SKM-1 (cell line): Measurements from ENCODE around the gene UBE2Q2.
"Not testable (repeated sequence)": the region's sequence is repeated elsewhere in the genome, so short reads cannot be mapped to it uniquely, and the experiment has no call there.

Experiments used
- DNase-seq: peaks from one replicate; lab custom pipeline; 2025; ENCODE audit not compliant: unreplicated experiment; lab: John Stamatoyannopoulos, UW

Gene UBE2Q2

DNA sequence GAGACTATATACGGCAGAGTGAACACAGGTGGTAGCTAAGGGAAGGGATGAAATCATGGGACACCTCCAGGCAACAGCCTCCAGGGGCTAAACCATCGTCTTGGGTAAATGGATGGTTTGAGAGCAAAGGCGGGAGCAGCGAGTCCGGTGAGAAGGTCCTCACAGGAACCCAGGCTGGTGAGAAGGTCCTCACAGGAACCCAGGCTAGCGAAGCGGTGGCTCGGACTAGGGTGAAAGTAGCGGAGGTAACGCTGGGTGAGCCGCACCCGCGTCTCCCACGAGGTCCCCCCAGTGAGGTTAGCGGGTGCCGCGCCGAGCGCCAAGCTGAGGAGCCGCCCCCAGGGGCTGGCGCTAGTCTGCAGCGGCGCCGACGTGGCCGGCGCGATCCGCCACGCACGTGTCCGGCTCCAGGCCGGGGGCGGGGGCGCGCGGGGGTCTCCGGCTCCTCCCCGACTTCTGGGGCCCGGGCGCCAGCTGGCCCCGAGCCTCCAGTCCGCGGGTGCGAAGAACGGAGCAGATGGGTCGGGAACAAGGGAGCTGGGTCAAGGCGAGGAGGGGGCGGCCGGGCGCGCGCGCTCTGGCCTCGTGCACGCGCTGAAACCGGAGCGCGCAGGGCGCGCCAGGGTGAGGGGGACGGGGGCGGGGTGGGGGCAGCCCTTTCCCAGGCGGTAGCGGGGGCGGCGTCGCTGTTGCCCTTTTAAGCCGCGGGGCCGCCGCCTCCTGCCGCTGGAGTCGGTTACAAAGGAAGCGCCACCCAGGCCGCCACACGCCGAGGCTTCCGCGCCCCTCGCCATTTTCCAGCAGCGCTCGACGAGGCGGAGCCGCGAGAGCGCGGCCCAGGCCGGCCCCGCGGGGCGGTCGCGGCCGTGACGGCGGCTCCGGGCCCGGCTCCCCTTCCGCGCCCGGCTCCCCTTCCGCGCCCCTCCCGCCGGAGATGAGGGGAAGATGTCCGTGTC, at the start of gene UBE2Q2:
Gene UBE2Q2 (plus strand): TSS at position 726 of the 956 bp plus-strand sequence. CDS start 220 bp downstream, at position 946.
- DNase-seq = no peak

DNA sequence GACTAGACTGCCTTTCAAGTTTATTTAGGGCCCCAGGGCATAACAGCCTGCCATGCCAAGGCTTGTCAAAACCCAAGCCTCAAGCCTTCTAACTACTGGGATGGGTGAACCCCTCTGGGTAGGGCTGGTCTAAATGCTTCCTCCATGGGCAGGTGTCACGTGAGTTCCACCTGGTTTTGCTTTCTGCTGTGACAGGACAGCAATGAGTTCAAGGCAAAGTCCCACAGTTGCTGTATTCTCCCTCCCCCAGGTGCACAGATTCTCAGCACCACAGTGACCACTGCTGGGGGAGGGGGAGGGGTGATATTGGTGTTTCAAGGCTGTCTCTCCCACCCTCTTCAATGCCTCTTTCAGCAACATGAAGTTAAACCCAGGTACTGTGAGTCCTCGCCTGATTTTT, 46.9 kb upstream of the UBE2Q2 start:
- DNase-seq = no peak

DNA sequence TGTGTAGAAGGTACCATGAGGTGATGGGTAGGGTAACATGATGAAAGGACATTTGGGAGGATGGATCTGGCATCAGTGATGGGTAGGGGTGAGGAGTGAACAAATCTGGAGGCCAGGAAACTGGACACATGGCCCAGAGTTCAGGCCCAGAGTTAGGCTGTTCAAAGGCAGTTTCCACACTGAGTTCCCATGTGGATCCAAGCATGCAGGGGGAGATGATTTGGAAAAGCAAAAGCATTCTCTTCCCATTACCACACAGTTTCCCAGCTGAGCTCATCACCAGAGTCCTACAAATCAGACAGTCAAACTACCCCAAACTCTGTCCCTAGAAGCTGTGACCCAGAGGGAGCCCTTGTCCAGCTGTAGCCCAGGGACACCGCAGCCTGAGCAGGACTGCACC, 46.1 kb upstream of the UBE2Q2 start:
- not testable (repeated sequence) for DNase-seq

DNA sequence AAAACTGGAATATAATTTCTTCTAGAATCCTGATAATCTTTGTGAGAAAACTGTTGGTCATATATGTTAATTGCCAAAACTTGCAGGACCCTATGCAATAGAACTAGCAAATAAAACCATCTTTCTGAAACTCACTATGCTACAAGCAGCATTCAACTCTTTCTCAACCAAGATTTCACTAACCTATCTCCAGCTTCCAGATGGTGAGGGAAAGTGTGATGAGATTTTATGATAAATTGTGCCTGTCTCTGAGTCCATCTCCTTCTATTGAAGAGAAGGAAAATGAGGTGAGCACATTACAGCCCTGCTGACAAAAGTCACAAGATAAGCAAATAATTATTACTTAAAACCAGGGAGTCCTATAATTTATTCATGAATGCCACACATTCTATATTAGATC, 44.1 kb upstream of the UBE2Q2 start:
- no peak for DNase-seq

DNA sequence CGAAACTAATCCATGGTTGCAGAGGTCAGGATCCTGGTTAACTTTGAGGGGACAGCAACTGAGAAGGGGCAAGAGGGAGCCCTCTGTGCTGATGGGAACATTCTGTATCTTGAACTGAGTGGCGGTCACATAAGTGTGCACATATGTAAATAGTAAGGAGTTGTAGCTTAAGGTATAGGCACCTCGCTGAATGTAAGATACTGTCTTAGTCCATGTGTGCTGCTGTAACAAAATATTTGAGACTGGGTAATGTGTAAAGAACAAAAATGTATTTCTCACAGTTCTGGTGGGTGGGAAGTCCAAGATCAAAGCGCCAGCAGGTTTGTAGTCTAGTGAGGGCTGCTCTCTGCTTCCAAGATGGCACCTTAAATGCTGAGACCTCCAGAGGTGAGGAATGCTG, 42.8 kb upstream of the UBE2Q2 start:
- DNase-seq = not testable (repeated sequence)

DNA sequence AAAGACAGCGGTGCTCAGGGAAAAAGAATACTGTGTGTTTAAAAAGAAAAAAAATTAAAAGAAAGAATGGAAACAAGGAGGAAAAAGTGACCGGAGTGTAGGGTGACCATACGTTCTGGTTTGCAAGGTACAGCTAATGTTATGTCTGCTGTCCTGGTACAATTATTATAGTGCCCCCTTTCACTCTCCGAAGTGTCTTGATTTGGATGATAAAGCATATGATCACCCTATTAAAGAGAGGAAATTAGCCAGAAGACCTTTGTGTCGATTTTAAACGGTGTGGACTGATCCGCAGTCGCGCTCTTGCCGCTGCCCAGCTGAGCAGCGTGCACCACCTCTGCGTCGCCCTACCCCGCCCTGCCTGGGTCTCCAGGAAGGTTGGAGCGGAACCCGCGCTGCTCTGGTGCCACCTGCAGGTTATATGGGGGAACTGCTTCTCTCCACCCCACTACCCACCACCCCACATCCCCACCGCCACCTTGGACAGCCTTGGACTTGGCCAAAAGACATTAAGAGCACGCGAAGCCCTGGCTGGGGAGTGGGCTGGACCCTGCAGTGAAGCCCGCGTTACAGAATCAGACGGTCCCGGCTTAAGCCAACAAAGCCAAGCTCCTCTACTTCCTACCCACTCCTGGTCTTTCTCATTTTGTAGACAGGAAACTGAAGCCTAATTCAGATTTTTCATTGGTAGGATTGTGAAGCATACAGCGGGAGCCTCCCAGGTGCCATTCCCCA, 41.2 kb upstream of the UBE2Q2 start:
- DNase-seq = peak; percentile 57

DNA sequence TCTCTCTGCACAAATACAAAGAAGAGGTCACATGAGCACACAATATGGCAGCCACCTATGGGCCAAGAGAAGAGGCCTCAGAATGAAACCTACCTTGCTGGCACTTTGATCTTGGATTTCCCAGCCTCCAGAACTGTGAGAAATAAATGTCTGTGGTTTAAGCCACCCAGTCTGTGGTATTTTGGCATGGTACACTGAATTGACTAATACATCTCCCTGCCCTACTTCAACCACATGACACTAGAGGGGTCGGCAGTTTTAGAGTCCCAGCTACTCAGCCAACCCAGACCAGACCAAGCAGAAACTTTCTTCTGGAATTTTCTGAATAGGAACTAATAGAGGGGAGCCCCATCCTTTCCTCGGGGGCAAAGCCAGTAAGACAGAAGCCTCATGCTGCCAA, 35.8 kb upstream of the UBE2Q2 start:
- DNase-seq = not testable (repeated sequence)

DNA sequence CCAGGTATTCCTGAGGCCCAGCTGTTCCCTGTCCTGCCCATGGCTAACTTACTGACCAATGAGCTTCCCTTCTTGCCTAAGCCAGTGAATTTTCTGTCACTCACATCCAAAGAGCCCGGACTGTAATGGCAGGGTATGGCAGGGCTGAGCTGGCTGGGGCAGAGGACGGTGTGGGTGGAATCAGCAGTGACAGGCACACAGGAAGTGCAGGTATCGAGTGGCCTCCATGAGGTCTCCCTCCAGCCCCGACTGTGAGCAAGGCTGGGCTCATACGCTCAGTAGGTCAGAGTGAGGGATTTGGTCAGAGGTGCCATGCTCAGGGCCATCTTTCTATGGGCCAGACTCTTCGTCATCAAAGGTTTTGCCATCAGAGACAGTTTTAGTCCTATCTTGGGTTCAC, 35.2 kb upstream of the UBE2Q2 start:
- not testable (repeated sequence) for DNase-seq

DNA sequence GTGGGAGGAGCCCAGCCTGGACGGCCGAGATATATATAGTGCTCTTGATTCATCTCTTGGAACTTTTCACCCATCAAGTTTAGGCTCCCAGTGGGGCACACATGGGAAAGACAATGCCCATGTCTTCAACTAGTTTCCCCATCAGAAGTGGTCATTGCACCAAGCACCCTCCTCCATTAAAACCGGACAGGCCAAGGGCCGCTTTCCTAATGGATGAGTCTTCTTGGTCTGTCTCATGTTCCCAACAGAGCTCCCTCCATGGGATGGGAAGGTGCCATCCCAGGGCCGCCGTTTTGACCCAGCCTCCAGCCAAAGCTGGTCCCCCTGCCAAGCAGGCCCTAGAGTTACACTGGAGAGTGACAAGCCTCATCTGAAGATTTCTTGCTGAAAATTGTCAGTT, 34.7 kb upstream of the UBE2Q2 start:
- DNase-seq = no peak

DNA sequence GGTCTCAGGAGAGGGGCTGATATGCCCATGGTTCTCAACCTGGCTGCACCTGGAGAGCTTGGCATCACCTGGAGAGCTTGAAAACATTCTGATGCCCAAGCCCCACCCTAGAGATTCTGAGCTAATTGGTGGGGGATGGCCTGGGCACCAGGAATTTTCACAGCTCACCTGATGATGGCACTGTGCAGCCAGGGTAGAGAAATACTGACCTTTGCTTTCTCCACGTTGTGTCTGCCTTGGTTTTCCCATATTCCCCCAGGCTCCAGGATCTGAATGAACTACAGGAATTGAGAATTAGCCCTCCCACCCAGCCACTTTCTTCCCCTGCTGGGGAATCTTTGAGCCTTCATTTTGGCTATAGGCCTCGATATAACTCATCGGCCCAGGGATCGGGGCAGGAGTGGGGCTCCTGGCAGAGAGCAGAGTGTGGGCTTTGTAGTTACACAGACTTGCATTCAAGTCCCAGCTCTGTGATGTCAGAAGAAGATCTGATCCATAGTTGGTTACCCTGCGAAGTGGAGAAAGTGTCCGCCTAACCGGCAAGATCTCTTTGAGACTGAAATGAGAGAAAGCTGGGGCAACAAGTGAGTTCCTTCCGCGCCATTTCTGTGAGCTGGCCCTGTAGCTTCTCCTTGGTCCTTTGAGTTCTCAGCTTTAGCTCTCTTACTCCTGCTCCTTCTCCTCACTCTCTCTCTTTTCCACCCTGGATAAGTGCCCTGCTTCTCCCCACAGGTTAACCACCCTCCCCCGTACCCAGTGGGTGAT, 33.1 kb upstream of the UBE2Q2 start:
- no peak for DNase-seq

DNA sequence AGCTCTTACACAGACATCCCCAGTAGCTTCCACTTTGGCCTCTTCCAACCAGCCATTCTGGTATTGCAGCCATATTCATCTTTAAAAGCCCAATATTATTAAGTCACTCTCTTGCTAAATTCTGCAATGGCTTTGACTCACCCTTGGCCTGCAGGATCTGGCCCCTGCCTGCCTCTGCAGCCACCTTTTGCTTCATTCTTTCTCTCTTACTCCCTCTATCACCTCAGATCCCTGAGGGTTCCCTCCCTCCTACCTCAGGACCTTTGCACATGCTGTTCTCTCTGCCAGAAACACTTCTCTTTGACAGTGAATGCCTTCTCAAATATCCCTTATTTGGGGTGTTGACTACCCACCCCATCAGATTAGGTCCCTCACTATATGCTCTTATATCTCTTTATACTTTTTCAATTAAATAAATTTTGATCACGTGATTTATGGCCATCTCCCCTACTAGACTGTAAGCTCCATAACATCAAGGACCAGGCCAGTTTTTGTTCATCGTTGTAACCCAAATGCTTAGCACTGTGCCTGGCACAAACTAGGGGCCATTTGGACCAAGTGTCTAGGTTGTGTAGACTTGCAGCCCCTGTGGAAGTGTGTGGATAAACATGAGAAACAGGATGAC, 32.3 kb upstream of the UBE2Q2 start:
- no peak for DNase-seq

DNA sequence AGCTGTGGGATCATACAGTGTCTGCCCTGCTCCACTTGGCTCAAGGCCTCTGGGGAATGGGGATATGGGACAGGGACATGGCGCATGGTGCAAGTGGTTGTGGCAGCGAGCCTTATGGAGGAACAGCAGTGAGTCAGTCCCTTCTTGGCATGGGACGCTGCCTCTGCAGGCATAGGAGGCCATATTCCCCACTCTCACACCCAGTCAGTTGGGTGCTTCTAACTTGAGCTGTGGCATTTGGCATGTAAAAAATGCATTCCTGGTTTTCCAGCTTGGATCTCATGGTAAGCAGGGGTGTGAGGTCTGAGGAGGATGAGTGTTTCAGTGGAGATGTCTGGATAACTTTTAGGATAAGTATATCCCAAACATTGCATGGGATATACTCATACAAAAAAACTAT, 31.6 kb upstream of the UBE2Q2 start:
- DNase-seq = no peak

DNA sequence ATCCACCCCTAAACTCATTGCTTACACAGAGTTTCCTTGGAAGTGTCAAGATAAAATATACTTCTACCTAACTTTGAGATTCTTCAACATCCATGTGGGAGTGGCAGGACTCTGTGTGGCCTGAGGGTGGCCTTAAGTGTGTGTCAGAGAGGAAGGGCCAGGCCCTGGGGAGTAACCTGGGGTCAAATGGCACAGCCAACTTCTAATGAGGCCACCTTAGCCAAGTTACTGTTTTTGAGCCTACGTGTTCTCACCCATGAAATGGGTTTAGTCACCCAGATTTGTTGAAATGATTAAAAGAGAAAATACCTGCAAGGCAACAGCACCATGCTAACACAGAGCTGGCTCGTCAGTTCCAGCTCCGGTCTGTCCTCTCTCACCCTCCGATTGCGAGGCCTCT, 28.5 kb upstream of the UBE2Q2 start:
- DNase-seq = no peak

DNA sequence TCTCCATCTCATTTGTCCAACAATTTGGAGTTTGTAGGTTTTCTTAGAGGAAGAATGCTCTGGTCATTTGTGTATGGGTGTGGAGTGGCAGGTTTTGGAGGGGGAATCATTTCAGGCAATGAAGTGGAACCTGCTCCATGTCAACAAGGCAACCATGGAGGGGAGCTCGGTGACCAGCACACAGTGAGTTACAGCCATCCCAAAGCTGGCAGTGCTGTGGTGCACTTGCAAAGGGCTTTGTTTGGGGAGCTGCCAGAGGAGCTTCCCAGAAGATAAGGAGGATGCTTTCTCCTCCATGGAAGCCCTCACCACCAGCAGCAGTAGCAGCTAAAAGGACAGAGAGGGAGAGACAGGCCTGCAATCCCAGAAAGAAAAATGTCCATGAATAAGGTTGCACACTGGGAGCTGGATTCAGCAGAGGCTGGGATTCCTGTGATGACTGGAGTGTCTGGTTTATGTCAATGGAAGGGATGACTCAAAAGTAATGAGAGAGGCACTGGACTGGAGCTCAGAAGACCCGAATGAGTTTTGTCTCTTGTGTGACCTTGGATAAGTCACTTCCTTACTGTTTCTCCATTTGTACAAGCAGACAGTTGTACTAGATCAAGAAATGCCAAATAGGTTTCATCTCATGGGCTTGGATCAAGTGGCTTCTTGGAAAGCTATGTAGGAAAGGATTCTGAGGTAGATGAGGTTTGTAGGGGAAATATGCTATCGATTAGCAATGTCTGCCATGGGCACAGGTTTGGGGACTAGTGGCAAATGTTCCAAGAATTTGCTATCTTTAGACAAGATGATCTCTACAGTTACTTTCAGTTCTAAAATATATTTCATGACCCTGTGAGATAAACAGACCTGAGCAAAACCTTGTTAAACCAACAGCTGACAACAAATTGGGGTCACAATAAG, 27.2 kb upstream of the UBE2Q2 start:
- DNase-seq = no peak

DNA sequence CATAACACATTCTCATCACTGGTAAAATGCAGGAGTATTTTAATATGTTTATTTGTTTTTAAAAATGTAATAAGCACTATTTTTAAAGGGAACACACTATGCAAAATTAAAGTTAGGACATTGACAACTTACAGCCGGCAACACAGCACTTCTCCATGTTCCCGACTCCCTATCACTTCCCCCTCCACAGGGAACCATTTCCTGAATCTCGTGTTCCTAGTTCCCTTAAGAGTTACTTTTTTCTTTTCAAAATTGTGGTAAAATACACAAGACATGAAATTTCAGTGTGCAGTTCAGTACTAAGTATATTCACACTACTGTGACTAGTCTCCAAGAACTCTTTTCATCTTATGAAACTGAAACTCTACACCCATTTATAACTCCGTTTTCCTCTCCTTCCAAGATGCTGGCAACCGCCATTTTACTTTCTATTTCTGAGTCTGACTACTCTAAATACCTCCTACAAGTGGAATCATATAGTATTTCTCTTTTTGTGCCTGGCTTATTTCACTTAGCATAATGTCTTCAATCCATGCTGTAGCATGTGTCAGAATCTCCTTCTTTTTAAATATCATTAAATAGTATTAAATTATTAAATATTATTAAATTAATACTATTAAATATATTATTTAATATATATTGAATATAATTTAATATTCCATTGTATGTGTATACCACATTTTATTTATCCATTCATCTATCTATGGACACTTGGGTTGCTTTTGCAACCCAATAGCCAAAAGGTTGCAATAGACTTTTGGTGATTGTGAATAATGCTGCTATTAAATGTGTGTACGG, 25.9 kb upstream of the UBE2Q2 start:
- no peak for DNase-seq

DNA sequence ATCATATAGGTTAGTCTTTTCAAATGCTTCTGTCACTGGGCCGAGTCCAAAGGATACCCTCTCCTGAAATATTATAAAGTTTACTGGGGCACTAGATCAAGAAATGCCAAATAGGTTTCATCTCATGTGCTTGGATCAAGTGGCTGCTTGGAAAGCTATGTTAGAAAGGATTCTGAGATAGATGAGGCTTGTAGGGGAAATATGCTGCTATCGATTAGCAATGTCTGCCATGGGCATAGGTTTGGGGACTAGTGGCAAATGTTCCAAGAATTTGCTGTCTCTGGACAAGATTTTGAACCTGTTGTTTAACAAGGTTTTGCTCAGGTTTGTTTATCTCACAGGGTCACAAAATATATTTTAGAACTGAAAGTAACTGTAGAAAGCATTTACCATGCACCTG, 23.0 kb upstream of the UBE2Q2 start:
- no peak for DNase-seq

DNA sequence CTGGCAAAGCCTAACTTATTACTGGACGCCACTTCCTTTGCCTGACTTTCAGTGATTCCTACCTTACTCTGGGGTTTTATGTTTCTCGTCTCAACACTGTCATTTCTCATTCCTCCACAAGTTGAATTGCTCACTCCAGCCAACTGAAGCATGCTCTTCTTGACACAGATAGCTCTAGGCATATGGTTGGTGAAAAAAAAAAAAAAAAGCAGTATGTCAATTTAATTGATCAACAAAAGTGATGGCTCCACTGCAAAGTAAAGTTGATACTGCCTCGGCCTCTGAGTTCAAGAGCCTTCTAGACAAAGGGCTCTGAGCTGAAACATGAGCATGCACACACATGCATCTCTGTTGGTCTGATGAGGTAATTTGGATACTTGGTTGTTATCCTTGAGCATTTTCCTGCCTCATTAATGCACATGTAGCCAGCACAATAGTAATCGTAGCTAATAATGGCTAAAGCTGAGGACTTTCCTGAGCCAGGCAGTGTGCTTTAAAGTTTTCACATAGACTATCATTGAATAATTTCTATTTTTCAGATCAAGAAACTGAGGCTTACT, 21.4 kb upstream of the UBE2Q2 start:
- DNase-seq = no peak

DNA sequence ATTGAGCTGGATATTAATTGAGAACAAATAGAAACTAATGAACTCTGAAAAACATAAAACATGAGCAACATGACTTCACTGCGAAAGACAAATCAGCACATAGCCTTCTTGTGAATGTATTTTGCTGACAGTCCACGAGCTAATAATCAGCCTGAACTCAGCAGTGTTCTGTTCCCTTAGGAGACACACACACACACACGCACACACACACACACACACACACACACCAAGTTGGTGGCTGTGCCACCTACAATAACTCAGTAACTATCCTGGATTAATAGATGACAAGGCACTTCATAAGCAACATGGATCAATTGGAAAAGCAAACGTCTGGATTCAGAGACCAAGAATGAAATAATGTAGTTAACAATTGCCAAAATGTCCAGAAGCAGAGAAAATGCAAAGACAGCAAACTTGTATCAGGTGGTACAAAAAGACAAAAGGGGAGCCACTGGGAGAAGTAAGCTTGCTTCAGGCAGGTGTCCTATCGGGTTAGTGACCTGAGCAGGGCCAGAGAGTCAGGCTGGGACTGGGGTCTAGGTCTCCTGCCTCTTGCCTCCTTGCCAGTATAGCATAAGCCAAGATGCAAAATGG, 20.5 kb upstream of the UBE2Q2 start:
- DNase-seq = no peak
